H1 (cell line): ENCODE measurements around the gene ORAI1. TPM values are rescaled to one million over a fixed set of nuclear protein-coding genes. Genes with fewer than 3 reads are reported as not detected.
A peak's percentile ranks its signal among the peaks of the same experiment; 100 is the strongest.

ENCODE experiments used
- CBX5 ChIP-seq: fragments of 300-800, 300-1000 bp; sonication (generic); IDR thresholded peaks from 2 replicates; pipeline ENCODE4 v1.7.1; 2016; ENCODE audit warnings: antibody characterized with exemption, low read length, low read depth
- KDM5A ChIP-seq: fragments of 200-600 bp; IDR thresholded peaks from 2 replicates; pipeline ENCODE4 v1.7.1; 2012; ENCODE audit warnings: mild to moderate bottlenecking, low read length, inconsistent platforms, mixed read lengths
- MAX ChIP-seq: IDR thresholded peaks from 2 replicates; pipeline ENCODE4 v1.6.1; 2012; ENCODE audit warnings: inconsistent platforms
- PHF8 ChIP-seq: fragments of 200-600 bp; sonication (generic); conservative IDR thresholded peaks from 2 replicates; pipeline ENCODE4 v1.7.1; 2012; ENCODE audit warnings: low read depth, mild to moderate bottlenecking, inconsistent platforms, low read length, moderate library complexity
- SAP30 ChIP-seq: fragments of 300-600 bp; sonication (generic); IDR thresholded peaks from 2 replicates; pipeline ENCODE4 v1.7.1; 2012; ENCODE audit warnings: low read length, moderate library complexity, mild to moderate bottlenecking, inconsistent platforms; ENCODE audit not compliant: insufficient read depth, insufficient replicate concordance
- polyA plus RNA-seq, 7 experiments: library from polyadenylated mRNA; depleted of rRNA in 3 of 7; stranded (reverse) in 5 of 7; unstranded in 2 of 7; fragments of >200 nt in 5 of 7; fragments of 200-250 nt in 2 of 7; gene quantifications; 1 replicate in 5 of 7; 2 replicates in 1 of 7; 4 replicates in 1 of 7; pipeline versions ENCODE4 v1.2.1 to v1.2.3, GENCODE V29; 2011 to 2013; ENCODE audit warnings: missing spikeins in 2 of 7, mixed read lengths in 2 of 7
- total RNA-seq: library from RNA; stranded (reverse); fragmentation: NEBNext Ultra II Directional; extraction: Animal tissue kit (Norgen Biotek cat#: 25700); gene quantifications from 2 replicates; pipeline ENCODE4 v1.2.1, GENCODE V29; 2021

ORAI1 gene
- total and polyA plus RNA-seq, 2 of the 8 experiments (the other 6 are each of a cell fraction or from before 2014, with no cell fraction given), result 29.9 to 71.5 TPM

DNA sequence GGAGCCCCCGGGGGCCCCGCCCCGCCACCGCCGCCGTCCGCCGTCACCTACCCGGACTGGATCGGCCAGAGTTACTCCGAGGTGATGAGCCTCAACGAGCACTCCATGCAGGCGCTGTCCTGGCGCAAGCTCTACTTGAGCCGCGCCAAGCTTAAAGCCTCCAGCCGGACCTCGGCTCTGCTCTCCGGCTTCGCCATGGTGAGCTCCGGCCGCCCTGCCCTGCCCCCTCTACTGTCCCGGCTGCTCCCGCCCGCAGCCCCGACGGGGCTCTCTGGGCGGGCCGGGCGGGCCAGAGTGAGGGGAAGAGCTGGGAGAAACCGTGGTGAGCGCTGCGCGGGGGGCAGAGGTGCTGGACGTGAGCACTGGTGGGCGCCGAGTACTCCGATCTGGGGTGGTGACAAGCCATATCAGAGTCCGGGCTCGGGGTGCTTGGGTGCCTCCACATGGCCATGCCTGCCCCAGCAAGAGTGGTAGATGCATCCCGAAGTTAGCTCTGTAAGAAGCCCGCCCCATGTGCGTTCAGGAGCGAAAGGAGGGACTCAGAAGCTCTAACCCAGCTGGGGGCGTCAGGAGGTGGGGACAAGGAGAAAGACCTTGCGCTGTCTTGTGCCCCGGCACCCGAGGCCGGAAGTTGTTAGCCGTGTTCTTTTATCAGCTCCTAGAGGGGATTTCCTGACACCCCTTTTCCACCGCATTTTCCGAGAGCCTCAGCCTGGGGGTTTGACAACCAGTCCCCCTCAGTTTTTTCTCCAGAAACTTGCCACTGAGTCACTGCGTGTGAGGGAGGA, 717 bp downstream of the ORAI1 start (continued):
- TF ChIP-seq KDM5A (no peak), SAP30 (peak; percentile 51), MAX (peak; percentile 67; the same call in 1 of the 2 replicates), PHF8 (0 out of 2 replicates have a peak, but pooled peaks have one; percentile 42), CBX5 (no peak)
